ENCODE data around the gene FRMD7.

GRCh38 chrX:132034648-132035047 lies 93.2 kb downstream of the FRMD7 start:
- TF ChIP-seq POLR2A (IDR thresholded peaks at IDR 0.05) (no peak), CTCF (IDR thresholded peaks at IDR 0.05) (no peak), POLR2AphosphoS5 (IDR thresholded peaks at IDR 0.05) (no peak)
